Activated naive CD8-positive, alpha-beta T cell treated with anti-CD3 and anti-CD28 coated beads, Interleukin-2, amount 10 ng/mL, durations not matched to agents 7 days and 5 days (primary cell): Measurements from ENCODE around the gene IL24. TPM values are rescaled to one million over a fixed set of nuclear protein-coding genes. Genes with fewer than 3 reads are reported as not detected.
"Not testable (repeated sequence)": the region's sequence is repeated elsewhere in the genome, so short reads cannot be mapped to it uniquely, and the experiment has no call there.

Experiments used
- ATAC-seq: fragments of 150-1000 bp; cut with Tn5 transposase; one replicate; pipeline ENCODE4 v1.10.0; 2021; ENCODE audit warnings: low read depth, moderate library complexity
- POLR2A ChIA-PET: fragments of 350-600 bp; sonication (Branson Sonifier 250); formaldehyde crosslinking; loops from one replicate; lab custom pipeline; 2021; ENCODE audit warnings: antibody characterized with exemption; lab: Charles Lee
- DNase-seq: peaks from one replicate; pipeline ENCODE4 v3.0.0; 2021
- H3K27ac Mint-ChIP-seq: one replicate; pipeline ENCODE4 v1.8.0; 2022; ENCODE audit warnings: mild to moderate bottlenecking, mixed read lengths
- H3K27me3 Mint-ChIP-seq: one replicate; pipeline ENCODE4 v1.8.0; 2022; ENCODE audit warnings: mild to moderate bottlenecking, moderate library complexity, mixed read lengths
- H3K36me3 Mint-ChIP-seq: one replicate; pipeline ENCODE4 v1.8.0; 2021; ENCODE audit warnings: mild to moderate bottlenecking, mixed read lengths
- H3K4me1 Mint-ChIP-seq: one replicate; pipeline ENCODE4 v1.8.0; 2021; ENCODE audit warnings: mixed read lengths
- H3K4me3 Mint-ChIP-seq: one replicate; pipeline ENCODE4 v1.8.0; 2022; ENCODE audit warnings: mild to moderate bottlenecking, moderate library complexity, mixed read lengths
- H3K9me3 Mint-ChIP-seq: one replicate; pipeline ENCODE4 v1.8.0; 2021; ENCODE audit warnings: mixed read lengths
- total RNA-seq, 2 experiments: library from RNA; stranded (reverse); gene quantifications; one replicate each; pipeline ENCODE4 v1.2.3, GENCODE V29; 2021

Gene IL24
- total RNA-seq, 2 experiments from 2014 or later, result not detected

GRCh38 chr1:206913766-206914537 is 16.7 kb downstream of the IL24 start:
- POLR2A ChIA-PET, result interaction anchor here (1.0 kb wide), 1 partner anchor 179 kb away, joined by 4 read pairs; no protein-coding TSS in a partner anchor
- H3K36me3 Mint-ChIP-seq, result peaks cover 50% of the 10 kb centered on the region
- H3K9me3 Mint-ChIP-seq, result no peaks in the 10 kb centered on the region
- H3K27ac Mint-ChIP-seq, result peak overlapping the region; percentile 22
- no peaks in the 10 kb centered on the region for H3K27me3 Mint-ChIP-seq
- H3K4me1 Mint-ChIP-seq, result peaks cover 64% of the 10 kb centered on the region
- no peak overlapping the region for H3K4me3 Mint-ChIP-seq
- no peak for ATAC-seq
- no peak for DNase-seq

GRCh38 chr1:206915030-206915735 is 17.9 kb downstream of the IL24 start:
- H3K36me3 Mint-ChIP-seq, result peaks cover 52% of the 10 kb centered on the region
- H3K27me3 Mint-ChIP-seq, result no peaks in the 10 kb centered on the region
- peaks cover 71% of the 10 kb centered on the region for H3K4me1 Mint-ChIP-seq
- DNase-seq (no peak), ATAC-seq (no peak)
- POLR2A ChIA-PET, result no interaction called here
- no peaks in the 10 kb centered on the region for H3K9me3 Mint-ChIP-seq
- no peak overlapping the region for H3K27ac Mint-ChIP-seq
- peak overlapping the region; percentile 3 for H3K4me3 Mint-ChIP-seq

- H3K9me3 Mint-ChIP-seq, result no peaks in the 10 kb centered on the region
- H3K36me3 Mint-ChIP-seq, result peaks cover 52% of the 10 kb centered on the region
- peak overlapping the region; percentile 64 for H3K4me3 Mint-ChIP-seq
- POLR2A ChIA-PET, result interaction anchor here (0.7 to 1.5 kb wide), 4 partner anchors 9 to 66 kb away, joined by 3 to 4 read pairs (median 4); no protein-coding TSS in a partner anchor
- peaks cover 73% of the 10 kb centered on the region for H3K4me1 Mint-ChIP-seq
- no peaks in the 10 kb centered on the region for H3K27me3 Mint-ChIP-seq
- peak overlapping the region; percentile 62 for H3K27ac Mint-ChIP-seq
- ATAC-seq (no peak), DNase-seq (no peak)
Measured at GRCh38 chr1:206916000-206916709, 18.9 kb downstream of the IL24 start.

GRCh38 chr1:206918076-206918475 is 20.8 kb downstream of the IL24 start:
- Mint-ChIP-seq H3K27me3 (no peaks in the 10 kb centered on the region), H3K4me1 (peaks cover 68% of the 10 kb centered on the region), H3K27ac (peak overlapping the region; percentile 78), H3K36me3 (peaks cover 39% of the 10 kb centered on the region), H3K4me3 (peak overlapping the region; percentile 64), H3K9me3 (no peaks in the 10 kb centered on the region)
- POLR2A ChIA-PET, result interaction anchor here (0.9 to 2.0 kb wide), 2 partner anchors 9 kb away, joined by 3 to 7 read pairs; no protein-coding TSS in a partner anchor
- ATAC-seq (no peak), DNase-seq (no peak)

DNA sequence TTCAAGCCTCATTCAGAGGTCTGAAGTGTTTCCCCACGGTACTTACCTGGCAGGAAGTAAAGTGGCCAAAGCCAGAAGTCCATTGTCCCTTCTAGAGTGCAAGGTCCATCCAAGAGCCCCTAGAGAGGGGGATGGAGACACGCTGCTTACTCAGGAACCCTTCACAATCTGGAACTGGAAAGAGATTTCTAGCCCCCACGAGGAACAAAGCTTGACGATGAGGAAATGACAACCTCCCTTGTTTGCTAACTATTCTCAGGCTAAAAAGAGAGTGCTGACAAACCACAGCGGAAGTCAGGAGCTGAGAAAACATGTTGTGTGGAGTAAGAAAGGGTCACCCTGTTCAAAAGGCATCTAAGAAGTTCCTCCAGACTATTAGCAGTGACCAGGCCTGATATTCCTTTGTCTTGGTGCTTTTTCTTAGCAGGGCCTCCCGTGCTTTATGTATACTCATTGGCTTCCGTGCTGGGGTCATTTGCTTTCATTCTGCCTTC is 24.6 kb downstream of the IL24 start, which contains the start of gene FCMR:
TSS of gene FCMR (minus strand) at position 170 of the 494 bp plus-strand sequence. CDS start at position 83, 87 bp downstream.
- Mint-ChIP-seq H3K36me3 (peaks cover 13% of the 10 kb centered on the region), H3K4me1 (peaks cover 44% of the 10 kb centered on the region), H3K27me3 (no peaks in the 10 kb centered on the region), H3K4me3 (no peak within 1 kb of the TSS), H3K27ac (no peak within 1 kb of the TSS), H3K9me3 (no peaks in the 10 kb centered on the region)
- DNase-seq (no peak), ATAC-seq (peak; percentile 35)
- POLR2A ChIA-PET, result interaction anchor here (0.6 to 3.5 kb wide), 13 partner anchors 9 to 399 kb away, joined by 3 to 21 read pairs (median 5); no protein-coding TSS in a partner anchor

- no peak for ATAC-seq
Measured at GRCh38 chr1:206922524-206922923, 25.3 kb downstream of the IL24 start.

GRCh38 chr1:206923009-206923960 is 26.0 kb downstream of the IL24 start:
- no peaks in the 10 kb centered on the region for H3K9me3 Mint-ChIP-seq
- peaks cover 3% of the 10 kb centered on the region for H3K36me3 Mint-ChIP-seq
- ATAC-seq (peak; percentile 71), DNase-seq (peak; percentile 70)
- no peak overlapping the region for H3K27ac Mint-ChIP-seq
- POLR2A ChIA-PET, result interaction anchor here (1.2 to 3.5 kb wide), 5 partner anchors 11 to 127 kb away, joined by 3 to 21 read pairs (median 5); no protein-coding TSS in a partner anchor
- no peaks in the 10 kb centered on the region for H3K27me3 Mint-ChIP-seq
- peaks cover 31% of the 10 kb centered on the region for H3K4me1 Mint-ChIP-seq
- no peak overlapping the region for H3K4me3 Mint-ChIP-seq

More at GRCh38 chr1:206922524-206922923, 25.3 kb downstream of the IL24 start:
- Mint-ChIP-seq H3K4me3 (no peak overlapping the region), H3K36me3 (peaks cover 10% of the 10 kb centered on the region), H3K9me3 (no peaks in the 10 kb centered on the region), H3K4me1 (peaks cover 38% of the 10 kb centered on the region), H3K27ac (no peak overlapping the region), H3K27me3 (no peaks in the 10 kb centered on the region)
- POLR2A ChIA-PET, result interaction anchor here (0.9 to 3.5 kb wide), 8 partner anchors 10 to 207 kb away, joined by 3 to 21 read pairs (median 6); no protein-coding TSS in a partner anchor
- no peak for DNase-seq

- POLR2A ChIA-PET, result interaction anchor here (0.7 to 2.6 kb wide), 3 partner anchors 12 to 145 kb away, joined by 3 to 10 read pairs (median 3); no protein-coding TSS in a partner anchor
- not testable (repeated sequence) for H3K4me3 Mint-ChIP-seq, DNase-seq, H3K27ac Mint-ChIP-seq, H3K27me3 Mint-ChIP-seq, H3K36me3 Mint-ChIP-seq, H3K9me3 Mint-ChIP-seq, ATAC-seq
- peaks cover 25% of the 10 kb centered on the region for H3K4me1 Mint-ChIP-seq
Measured at GRCh38 chr1:206923961-206924557, 26.8 kb downstream of the IL24 start.

- Mint-ChIP-seq H3K36me3 (peaks cover 3% of the 10 kb centered on the region), H3K27ac (no peak overlapping the region), H3K9me3 (no peaks in the 10 kb centered on the region), H3K4me3 (no peak overlapping the region), H3K27me3 (no peaks in the 10 kb centered on the region), H3K4me1 (peaks cover 23% of the 10 kb centered on the region)
- no peak for ATAC-seq
- peak; percentile 56 for DNase-seq
- POLR2A ChIA-PET, result interaction anchor here (0.7 to 2.6 kb wide), 6 partner anchors 8 to 144 kb away, joined by 3 to 10 read pairs (median 3); no protein-coding TSS in a partner anchor
Measured at GRCh38 chr1:206924592-206925105, 27.4 kb downstream of the IL24 start.

DNA sequence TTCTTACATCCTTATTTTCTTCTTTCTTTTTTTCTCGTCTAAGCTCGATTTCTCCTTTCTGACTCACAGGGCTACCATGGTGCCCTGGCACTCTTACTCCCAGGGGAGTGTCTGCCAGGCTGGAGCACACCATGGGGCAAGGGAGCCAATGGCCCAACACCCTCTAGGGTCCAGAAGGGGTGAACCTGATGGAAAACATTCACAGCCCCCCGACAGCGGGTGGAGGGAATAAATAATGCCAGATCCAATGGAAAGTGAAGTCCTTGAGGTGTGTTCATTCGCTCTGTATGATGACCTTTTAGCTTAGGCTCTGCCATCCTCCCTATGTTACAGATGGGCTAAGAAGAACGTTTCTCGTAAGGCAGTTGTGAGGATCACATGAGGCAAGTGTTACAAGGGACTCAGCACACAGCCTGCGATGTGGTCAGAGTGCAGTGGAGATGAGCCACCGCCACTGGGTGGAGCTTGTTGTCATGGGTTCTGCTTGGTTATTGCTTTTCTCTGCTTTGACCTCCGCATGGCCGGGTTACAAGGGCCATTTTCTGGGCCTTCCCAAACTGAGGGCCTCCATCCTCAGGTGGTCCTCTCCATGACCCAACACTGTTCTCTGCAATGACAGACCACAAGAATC is 28.0 kb downstream of the IL24 start:
- Mint-ChIP-seq H3K4me3 (no peak overlapping the region), H3K27ac (no peak overlapping the region)

DNA sequence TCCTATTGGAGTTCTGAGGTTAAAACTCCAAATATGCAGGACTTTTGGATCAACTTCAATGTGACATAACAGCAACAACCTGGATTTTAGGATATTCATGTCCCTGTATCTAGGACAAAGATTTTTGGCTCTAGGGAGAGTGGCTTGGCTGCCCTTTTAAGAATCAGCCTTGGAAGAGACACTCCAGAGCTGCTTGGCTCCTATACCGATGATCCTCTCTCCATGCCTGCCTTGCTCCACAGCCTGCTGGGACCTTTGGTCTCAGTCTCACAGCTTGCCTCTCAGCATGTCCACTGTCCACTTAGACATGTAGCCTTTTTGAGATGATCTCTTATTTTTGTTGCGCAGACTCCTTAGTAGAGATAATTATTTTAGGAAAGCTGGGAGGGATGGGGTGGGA is 29.0 kb downstream of the IL24 start:
- ATAC-seq, result no peak
- POLR2A ChIA-PET, result interaction anchor here (1.0 to 2.6 kb wide), 2 partner anchors 8 to 14 kb away, joined by 3 to 10 read pairs; no protein-coding TSS in a partner anchor
- H3K36me3 Mint-ChIP-seq, result no peaks in the 10 kb centered on the region
- H3K27ac Mint-ChIP-seq, result no peak overlapping the region
- H3K4me1 Mint-ChIP-seq, result peaks cover 25% of the 10 kb centered on the region
- H3K9me3 Mint-ChIP-seq, result no peaks in the 10 kb centered on the region
- H3K4me3 Mint-ChIP-seq, result no peak overlapping the region
- H3K27me3 Mint-ChIP-seq, result no peaks in the 10 kb centered on the region
- DNase-seq, result no peak

More for the DNA sequence above, 28.0 kb downstream of the IL24 start:
- ATAC-seq, result peak; percentile 60
- Mint-ChIP-seq H3K4me1 (peaks cover 24% of the 10 kb centered on the region), H3K36me3 (no peaks in the 10 kb centered on the region), H3K27me3 (no peaks in the 10 kb centered on the region), H3K9me3 (no peaks in the 10 kb centered on the region)
- POLR2A ChIA-PET, result interaction anchor here (1.0 to 2.6 kb wide), 5 partner anchors 9 to 55 kb away, joined by 3 to 10 read pairs (median 3); no protein-coding TSS in a partner anchor
- peak; percentile 63 for DNase-seq
